T-helper 9 cell (primary cell): ENCODE data around the gene EFCC1.
A peak's percentile ranks its signal among the peaks of the same experiment; 100 is the strongest.

ENCODE experiments used
- DNase-seq: peaks from one replicate; pipeline ENCODE4 v3.0.0-alpha.2; 2020

Gene EFCC1

GRCh38 chr3:128995737-128996136 lies 5.4 kb upstream of the EFCC1 start:
- no peak for DNase-seq

GRCh38 chr3:128996200-128996599 lies 4.9 kb upstream of the EFCC1 start:
- no peak for DNase-seq

DNA sequence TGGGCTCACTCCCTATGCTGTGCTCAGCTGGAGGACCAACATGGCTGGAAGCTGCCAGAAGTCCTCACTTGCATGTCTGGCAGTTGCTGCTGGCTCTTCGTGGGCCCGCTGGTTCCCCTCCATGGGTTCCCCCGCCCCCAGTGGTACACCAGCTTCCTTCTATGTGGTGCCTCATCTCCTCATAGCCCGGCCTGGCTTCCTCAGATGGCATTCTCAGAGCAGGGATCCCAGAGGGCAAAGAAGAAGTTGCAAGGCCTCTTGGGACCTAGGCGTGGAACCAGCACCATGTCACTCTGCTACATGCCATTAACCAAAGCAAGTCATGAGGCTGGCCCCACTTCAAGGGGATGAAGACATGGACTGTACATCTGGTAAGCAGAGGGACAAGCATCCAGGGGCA lies 4.4 kb upstream of the EFCC1 start:
- DNase-seq = no peak

DNA sequence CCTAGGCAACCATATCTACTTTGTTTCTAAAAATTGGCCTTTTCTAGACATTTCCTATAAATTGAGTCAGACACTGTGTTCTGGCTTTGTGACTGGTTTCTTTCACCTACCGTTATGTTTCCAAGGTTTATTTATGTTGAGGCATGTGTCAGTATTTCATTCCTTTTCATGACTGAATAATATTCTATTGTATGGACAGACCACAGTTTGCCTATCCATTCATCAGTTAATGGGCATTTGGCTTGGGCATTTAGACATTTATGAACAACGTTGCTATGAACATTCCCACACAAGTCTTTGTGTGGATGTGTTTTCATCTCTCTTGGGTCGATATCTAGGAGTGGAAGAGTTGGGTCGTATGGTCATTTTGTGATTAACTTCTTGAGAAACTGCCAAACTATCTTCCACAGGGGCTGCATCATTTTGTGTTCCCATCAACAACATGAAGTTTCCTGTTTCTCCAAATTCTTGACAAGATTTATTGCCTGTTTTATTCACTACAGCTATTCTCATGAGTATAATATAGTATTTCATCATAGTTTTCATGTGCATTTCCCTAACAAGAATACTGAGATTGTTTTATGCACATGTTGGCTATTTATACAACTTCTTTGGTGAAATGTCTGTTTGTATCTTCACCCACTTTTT lies 3.5 kb upstream of the EFCC1 start:
- DNase-seq = no peak

DNA sequence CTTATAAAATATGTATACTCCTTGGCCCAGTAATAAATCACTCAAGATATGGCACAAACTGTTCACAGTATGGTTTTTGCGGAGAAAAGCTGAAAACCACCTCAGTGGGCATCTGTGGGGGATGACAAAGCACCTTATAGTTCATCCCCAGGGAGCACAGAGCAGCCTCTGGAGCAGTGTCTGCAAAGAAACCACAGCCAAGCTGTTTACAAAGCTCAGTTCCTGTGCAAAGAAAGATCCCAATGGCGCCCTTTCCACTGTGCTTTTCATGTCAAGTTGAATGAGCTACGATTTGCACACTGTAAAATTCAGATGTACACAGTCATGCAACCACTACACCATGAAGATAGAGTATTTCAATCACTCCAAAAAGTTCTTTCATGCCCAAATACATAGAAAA lies 2.5 kb upstream of the EFCC1 start:
- no peak for DNase-seq

- no peak for DNase-seq
These were observed 2.0 kb upstream of the EFCC1 start for GRCh38 chr3:128999102-128999501.

DNA sequence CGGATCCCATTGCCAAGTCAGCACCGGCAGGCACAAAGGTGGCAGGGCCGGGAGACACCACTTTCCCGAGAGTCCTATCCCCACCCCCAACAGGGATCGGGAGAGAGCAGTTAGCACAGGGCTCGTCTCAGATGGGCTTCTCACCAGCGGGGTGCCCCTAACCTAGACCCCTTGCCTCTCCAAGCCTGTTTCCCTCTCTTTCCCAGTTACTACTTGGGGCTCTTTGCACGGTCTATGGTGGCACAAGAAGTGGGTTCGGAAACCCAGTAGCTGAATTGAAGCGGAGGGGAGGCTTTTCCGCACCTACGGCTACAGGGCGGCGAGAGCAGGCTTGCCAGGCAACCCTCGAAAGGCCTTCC lies 383 bp upstream of the EFCC1 start:
- no peak for DNase-seq

GRCh38 chr3:129001806-129002572 lies 885 bp downstream of the EFCC1 start:
- DNase-seq = no peak

- no peak for DNase-seq
These were observed 1.8 kb downstream of the EFCC1 start for GRCh38 chr3:129002573-129003569.

GRCh38 chr3:129003578-129004112 lies 2.5 kb downstream of the EFCC1 start:
- no peak for DNase-seq

GRCh38 chr3:129004639-129005295 lies 3.7 kb downstream of the EFCC1 start:
- DNase-seq = no peak

GRCh38 chr3:129005526-129006303 lies 4.6 kb downstream of the EFCC1 start:
- DNase-seq = no peak

DNA sequence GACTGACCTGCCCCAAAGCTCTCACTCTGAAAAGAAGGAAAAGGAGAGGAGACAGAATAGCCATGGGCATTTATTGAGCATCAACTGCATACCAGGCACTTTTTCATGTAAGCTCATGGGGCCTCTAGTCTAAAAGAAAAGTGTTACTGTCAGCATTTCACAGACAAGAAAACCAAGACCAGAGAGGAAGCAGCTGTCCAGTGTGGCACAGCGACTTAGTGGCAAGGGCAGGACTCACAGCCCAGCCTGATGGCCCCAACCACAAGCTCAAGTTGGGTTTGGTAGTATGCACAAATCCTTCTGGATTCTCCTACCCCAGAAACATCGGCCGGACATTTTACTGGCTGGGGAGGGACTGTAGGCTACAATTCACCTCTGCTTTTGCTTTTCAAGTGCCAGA lies 5.8 kb downstream of the EFCC1 start:
- no peak for DNase-seq

- DNase-seq = no peak
These were observed 6.7 kb downstream of the EFCC1 start for GRCh38 chr3:129007792-129008191.

GRCh38 chr3:129009266-129009665 lies 8.2 kb downstream of the EFCC1 start:
- no peak for DNase-seq

DNA sequence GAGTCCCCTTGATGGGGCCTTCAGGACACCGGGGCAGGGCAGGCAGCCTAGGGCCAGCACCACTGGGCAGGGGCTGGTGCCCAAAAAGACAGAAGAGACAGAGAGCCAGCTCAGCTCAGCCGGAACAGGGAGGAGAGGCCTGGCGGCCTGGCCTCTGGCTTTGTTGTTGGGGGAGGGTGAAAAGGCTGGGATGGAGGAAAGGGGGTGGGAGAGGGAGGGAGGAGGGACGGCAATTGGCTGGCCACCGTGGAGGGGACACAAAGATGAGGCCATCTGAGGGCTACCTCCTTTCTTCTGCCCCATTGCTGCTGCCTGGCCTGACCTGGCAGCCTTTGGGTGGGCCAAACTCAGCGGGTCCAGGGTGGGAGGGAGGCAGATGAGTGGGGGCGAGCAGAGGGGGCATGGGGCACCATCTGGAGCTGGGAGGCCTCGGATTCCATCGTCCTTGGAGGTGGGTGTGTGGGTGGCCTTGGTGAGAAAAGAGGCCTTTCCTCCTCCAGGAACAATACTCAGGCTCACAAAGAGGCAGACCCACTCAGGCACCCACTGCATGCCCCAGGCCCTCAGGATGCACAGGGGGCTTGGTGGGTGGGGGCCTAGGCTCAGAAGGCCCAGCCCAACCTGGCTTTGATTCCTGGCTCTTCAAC lies 9.3 kb downstream of the EFCC1 start:
- DNase-seq = no peak

DNA sequence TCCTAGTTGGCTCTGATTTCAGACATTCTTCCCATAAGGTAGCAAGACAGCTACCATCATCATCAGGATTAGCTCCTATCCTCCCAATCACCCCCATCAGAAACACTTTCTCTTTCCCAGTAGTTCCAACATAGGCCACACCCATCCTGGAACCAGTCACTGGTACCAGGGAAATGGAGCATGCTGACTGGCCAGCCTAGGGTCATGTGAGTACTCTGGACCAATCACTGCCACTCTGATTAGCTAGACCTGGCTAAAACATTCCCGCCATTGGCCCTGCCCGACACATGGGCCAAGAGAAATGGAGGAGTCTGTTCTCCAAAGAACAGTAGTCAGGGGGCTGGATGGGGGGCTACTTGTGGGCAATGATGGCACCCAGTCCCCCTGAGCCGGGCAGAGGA lies 12.4 kb downstream of the EFCC1 start:
- DNase-seq = no peak

DNA sequence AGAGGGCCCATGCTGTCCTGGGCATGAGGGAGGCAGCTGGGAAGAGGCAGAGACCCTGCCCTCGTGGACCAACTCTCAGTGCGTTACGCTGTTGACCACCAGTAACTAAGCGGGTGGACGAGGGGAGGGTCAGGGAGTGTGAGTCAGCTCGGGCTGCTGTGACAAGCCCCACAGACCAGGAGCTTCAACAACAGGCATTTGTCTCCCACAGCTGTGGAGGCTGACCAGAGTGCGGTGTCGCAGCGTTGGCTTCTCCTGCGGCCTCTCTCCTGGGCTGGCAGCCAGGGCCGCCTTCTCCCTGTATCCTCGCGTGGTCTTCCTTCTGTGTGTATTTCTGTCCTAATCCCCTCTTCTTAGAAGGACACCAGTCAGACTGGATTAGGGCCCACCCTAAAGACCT lies 13.0 kb downstream of the EFCC1 start:
- no peak for DNase-seq

DNA sequence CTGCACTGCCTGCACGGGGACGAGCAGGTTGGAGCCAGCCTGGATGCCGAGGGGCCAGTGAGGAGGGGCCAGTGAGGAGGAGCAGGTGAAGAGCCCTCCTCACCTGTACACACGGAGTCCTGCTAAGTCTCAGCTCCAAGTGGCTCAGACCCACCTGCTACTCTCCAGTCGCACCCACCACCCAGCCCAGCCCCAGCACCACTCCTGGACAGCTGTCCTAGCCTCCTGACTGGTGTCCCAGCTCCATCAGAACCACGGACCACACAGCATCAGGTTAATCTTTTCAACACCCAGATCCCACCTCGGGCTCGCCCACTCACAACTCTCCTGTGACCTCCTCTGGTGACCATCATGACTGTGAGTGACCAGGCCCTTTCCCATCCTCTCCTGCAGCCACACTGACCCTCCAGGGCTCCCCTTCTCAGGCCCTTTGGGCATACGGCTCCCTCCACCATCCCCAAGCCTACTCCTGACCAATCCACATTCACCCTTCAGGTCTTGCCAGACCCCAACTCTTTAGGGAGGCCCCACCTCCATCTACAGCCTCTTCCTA lies 13.8 kb downstream of the EFCC1 start:
- no peak for DNase-seq

GRCh38 chr3:129015388-129016105 lies 14.4 kb downstream of the EFCC1 start:
- peak; percentile 29 for DNase-seq
